PC-9 (cell line): ENCODE results near the gene TNFSF12. TPM values are rescaled to one million over a fixed set of nuclear protein-coding genes. Genes with fewer than 3 reads are reported as not detected.

ENCODE experiments used
- BruUV-seq: library from RNA; stranded (reverse); fragments of 400-500 nt; replicated peaks from 2 replicates; lab custom pipeline; 2021; lab: Mats Ljungman, UMichigan
- CTCF ChIA-PET: fragments of 300-600 bp; sonication (Branson Sonifier 250); formaldehyde crosslinking; loops from one replicate; lab custom pipeline; 2022; ENCODE audit warnings: antibody characterized with exemption; lab: Charles Lee
- POLR2A ChIA-PET: fragments of 300-600 bp; sonication (Branson Sonifier 250); formaldehyde crosslinking; loops from one replicate; lab custom pipeline; 2022; ENCODE audit warnings: antibody characterized with exemption; ENCODE audit not compliant: unreplicated experiment; lab: Charles Lee
- DNase-seq, 2 experiments: peaks; one replicate each; pipeline versions ENCODE4 v3.0.0 to v3.0.0-alpha.2; 2015 to 2022; ENCODE audit warnings: mixed read lengths in 1 of 2
- H2AFZ ChIP-seq: fragments of 200-600 bp; sonication (generic); 2 replicates; pipeline ENCODE4 v1.8.1; 2017; ENCODE audit warnings: antibody characterized with exemption
- H3F3A ChIP-seq: fragments of 200-600 bp; sonication (generic); 2 replicates; pipeline ENCODE4 v1.8.1; 2017; ENCODE audit warnings: antibody characterized with exemption, mild to moderate bottlenecking, low read depth; ENCODE audit not compliant: insufficient read depth
- H3K27ac ChIP-seq: fragments of 200-600 bp; sonication (generic); 2 replicates; pipeline ENCODE4 v1.6.1; 2016; ENCODE audit warnings: mixed run types
- H3K27me3 ChIP-seq: fragments of 200-600 bp; sonication (generic); 2 replicates; pipeline ENCODE4 v1.6.1; 2016; ENCODE audit warnings: low read depth, mixed run types; ENCODE audit not compliant: insufficient read depth
- H3K36me3 ChIP-seq: fragments of 200-600 bp; sonication (generic); 2 replicates; pipeline ENCODE4 v1.6.1; 2016; ENCODE audit warnings: low read depth, mixed run types
- H3K4me1 ChIP-seq: fragments of 200-600 bp; sonication (generic); replicated peaks from 2 replicates; pipeline ENCODE4 v1.6.1; 2016; ENCODE audit warnings: mixed run types; ENCODE audit not compliant: insufficient read depth
- H3K4me2 ChIP-seq: fragments of 200-600 bp; sonication (generic); 2 replicates; pipeline ENCODE4 v1.6.1; 2017; ENCODE audit warnings: mixed run types
- H3K4me3 ChIP-seq: fragments of 200-600 bp; sonication (generic); 2 replicates; pipeline ENCODE4 v1.6.1; 2016; ENCODE audit warnings: mixed run types
- H3K79me2 ChIP-seq: fragments of 200-600 bp; sonication (generic); 2 replicates; pipeline ENCODE4 v1.6.1; 2017; ENCODE audit warnings: low read depth, mixed run types
- H3K9me2 ChIP-seq: fragments of 200-600 bp; sonication (generic); 2 replicates; pipeline ENCODE4 v1.8.1; 2017; ENCODE audit warnings: mild to moderate bottlenecking; ENCODE audit not compliant: insufficient read depth
- H3K9me3 ChIP-seq: fragments of 200-600 bp; sonication (generic); 2 replicates; pipeline ENCODE4 v1.8.1; 2016; ENCODE audit warnings: low read depth; ENCODE audit not compliant: insufficient read depth
- H4K20me1 ChIP-seq: fragments of 200-600 bp; sonication (generic); 2 replicates; pipeline ENCODE4 v1.8.1; 2017; ENCODE audit not compliant: insufficient read depth
- EZH2 ChIP-seq: fragments of 200-600 bp; sonication (generic); IDR thresholded peaks from 2 replicates; pipeline ENCODE4 v1.8.0; 2017; ENCODE audit warnings: antibody characterized with exemption, low read depth
- intact Hi-C: fragments of 100-400 bp; cut with micrococcal nuclease; formaldehyde crosslinking; loops from one replicate; pipeline ENCODE4 v1.10.0; 2022; ENCODE audit not compliant: unreplicated experiment
- total RNA-seq: library from RNA; stranded (reverse); gene quantifications from 2 replicates; pipeline ENCODE4 v1.2.3, GENCODE V29; 2021
- TF ChIP-seq, protein P1 (sequence below): fragments of 200-600 bp; sonication (generic); conservative IDR thresholded peaks from 2 replicates; pipeline ENCODE4 v1.6.1; 2017; ENCODE audit warnings: mixed run types, antibody characterized with exemption, mild to moderate bottlenecking, moderate library complexity

The TNFSF12 gene
- total RNA-seq, 1 experiment from 2014 or later, result 14.3 TPM

DNA sequence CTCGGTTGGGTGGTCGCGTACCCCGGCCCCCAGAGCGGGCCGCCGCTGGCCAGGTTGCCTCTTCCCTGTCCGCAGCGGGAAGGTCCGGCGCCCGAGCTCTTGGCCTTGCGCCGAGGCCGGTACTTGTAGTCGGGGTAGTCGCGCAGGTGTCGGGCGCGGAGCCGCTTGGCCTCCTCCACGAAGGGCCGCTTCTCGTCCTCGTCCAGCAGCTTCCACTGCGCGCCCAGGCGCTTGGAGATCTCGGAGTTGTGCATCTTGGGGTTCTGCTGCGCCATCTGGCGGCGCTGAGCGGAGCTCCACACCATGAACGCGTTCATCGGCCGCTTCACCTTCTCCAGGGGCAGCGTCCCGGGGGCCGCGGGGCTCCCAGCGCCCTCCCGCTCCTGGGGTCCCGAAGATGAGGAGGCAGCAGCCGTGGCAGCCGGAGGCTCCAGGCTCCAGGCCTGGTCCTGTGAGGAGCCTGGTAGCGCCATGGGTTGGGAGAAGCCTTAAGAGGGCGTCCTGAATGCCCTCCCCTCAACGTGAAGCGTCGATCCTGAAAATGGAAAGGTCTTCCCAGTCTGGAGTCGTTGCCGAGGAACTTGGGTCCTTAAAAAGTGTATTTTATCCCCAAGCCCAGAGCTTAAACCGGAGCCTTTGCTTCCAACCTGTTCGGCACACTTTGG, 40.5 kb downstream of the TNFSF12 start:
- POLR2A ChIA-PET, result interaction anchor here (0.5 to 1.5 kb wide), 10 partner anchors 10 to 794 kb away, joined by 3 to 22 read pairs (median 6); partner anchors contain the start of genes CD68, CHRNB1, CTDNEP1 and FXR2

DNA sequence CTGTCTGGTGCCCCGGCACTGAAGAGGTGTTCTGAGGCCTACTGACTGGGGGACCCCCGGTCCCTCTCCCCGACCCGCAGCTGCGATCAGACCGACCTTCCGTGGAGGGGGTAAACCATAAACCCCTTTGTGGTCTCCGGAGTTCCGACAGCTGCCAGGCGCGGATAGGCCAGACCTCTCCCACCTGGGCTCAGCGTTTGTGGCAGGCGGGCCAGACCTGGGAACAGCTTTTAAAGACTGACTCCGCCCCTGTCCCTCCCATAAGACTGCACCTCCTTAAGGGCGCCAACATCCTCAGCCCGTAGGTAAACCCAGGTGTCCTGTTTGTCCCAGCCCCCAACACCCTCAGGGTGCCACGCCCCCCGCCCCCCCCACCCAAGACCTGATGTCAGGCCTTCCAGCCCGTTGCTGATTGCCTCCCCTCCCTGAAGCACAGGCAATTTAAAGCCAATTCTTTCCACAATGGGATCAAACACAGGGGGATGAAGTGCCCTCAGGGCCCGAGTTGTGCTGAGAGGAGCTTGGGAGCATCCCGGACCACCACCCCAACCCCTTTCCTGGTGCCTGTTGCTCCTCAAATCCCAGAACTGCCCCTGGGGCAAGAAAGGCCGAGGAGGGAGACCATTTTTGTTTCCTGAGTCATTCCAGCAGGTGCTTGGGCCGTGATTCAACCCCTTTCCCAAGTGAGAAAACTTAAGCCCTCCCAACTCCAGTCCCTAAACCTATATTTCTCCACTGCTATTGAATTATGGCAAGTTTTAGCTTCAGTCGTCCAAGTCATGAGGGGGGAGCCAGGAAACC, 41.2 kb downstream of the TNFSF12 start, which contains the start of gene SOX15:
TSS of gene SOX15 (minus strand) at position 204 of the 801 bp plus-strand sequence. CDS start 418 bp downstream, outside the sequence.
- Histone ChIP-seq H3K9me3 (no peaks in the 10 kb centered on the region), H3K4me3 (peak within 1 kb of the TSS; percentile 83), H3K27ac (peak within 1 kb of the TSS; percentile 97), H3K27me3 (no peaks in the 10 kb centered on the region), H2AFZ (peak within 1 kb of the TSS; percentile 60; the same call in 1 of the 2 replicates), H3K4me1 (peaks cover 39% of the 10 kb centered on the region), H3F3A (peaks cover 55% of the 10 kb centered on the region), H3K9me2 (no peaks in the 10 kb centered on the region), H4K20me1 (no peaks in the 10 kb centered on the region; the same call in 1 of the 2 replicates), H3K4me2 (peak within 1 kb of the TSS; percentile 91), H3K36me3 (no peaks in the 10 kb centered on the region), H3K79me2 (peaks cover 40% of the 10 kb centered on the region)
- ChIA-PET POLR2A (interaction anchor here (0.5 to 1.4 kb wide), 9 partner anchors 11 to 793 kb away, joined by 3 to 18 read pairs (median 5); partner anchors contain the start of genes CD68, CHRNB1, FXR2 and SAT2), CTCF (interaction anchor here (0.6 to 1.4 kb wide), 14 partner anchors 11 to 450 kb away, joined by 3 to 13 read pairs (median 4); partner anchors contain the start of genes CD68, TMEM256, TP53 and WRAP53)
- TF ChIP-seq, protein P1, sequence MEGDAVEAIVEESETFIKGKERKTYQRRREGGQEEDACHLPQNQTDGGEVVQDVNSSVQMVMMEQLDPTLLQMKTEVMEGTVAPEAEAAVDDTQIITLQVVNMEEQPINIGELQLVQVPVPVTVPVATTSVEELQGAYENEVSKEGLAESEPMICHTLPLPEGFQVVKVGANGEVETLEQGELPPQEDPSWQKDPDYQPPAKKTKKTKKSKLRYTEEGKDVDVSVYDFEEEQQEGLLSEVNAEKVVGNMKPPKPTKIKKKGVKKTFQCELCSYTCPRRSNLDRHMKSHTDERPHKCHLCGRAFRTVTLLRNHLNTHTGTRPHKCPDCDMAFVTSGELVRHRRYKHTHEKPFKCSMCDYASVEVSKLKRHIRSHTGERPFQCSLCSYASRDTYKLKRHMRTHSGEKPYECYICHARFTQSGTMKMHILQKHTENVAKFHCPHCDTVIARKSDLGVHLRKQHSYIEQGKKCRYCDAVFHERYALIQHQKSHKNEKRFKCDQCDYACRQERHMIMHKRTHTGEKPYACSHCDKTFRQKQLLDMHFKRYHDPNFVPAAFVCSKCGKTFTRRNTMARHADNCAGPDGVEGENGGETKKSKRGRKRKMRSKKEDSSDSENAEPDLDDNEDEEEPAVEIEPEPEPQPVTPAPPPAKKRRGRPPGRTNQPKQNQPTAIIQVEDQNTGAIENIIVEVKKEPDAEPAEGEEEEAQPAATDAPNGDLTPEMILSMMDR, result no peak
- no peak for TF ChIP-seq EZH2
- intact Hi-C loops, result loop anchor here (1.0 to 10.0 kb wide), 9 partner anchors 25 to 545 kb away; partner anchors contain the start of genes CHD3, CYB5D1, KCTD11 and NAA38
- DNase-seq, result peak; percentile 83 to 88
- no TSS peak for BruUV-seq

More for the DNA sequence above, 40.5 kb downstream of the TNFSF12 start:
- no peak for TF ChIP-seq EZH2
- TF ChIP-seq, protein P1, result peak; percentile 83
- peaks cover 39% of the 10 kb centered on the region for H3K4me1 ChIP-seq
- H3K27ac ChIP-seq, result peak overlapping the region; percentile 97
- peaks cover 52% of the 10 kb centered on the region for H3F3A ChIP-seq
- intact Hi-C loops, result loop anchor here (1.0 to 10.0 kb wide), 7 partner anchors 28 to 545 kb away; partner anchors contain the start of genes CHD3, CYB5D1, KCTD11 and NAA38
- CTCF ChIA-PET, result interaction anchor here (0.5 to 1.4 kb wide), 13 partner anchors 11 to 450 kb away, joined by 3 to 13 read pairs (median 4); partner anchors contain the start of genes CD68, CHRNB1, TMEM256 and TP53
- BruUV-seq, result TSS peak; percentile 74
- peak overlapping the region; percentile 91 for H3K4me2 ChIP-seq
- H4K20me1 ChIP-seq, result no peaks in the 10 kb centered on the region; the same call in 1 of the 2 replicates
- H3K36me3 ChIP-seq, result no peaks in the 10 kb centered on the region
- no peaks in the 10 kb centered on the region for H3K9me2 ChIP-seq
- H3K27me3 ChIP-seq, result no peaks in the 10 kb centered on the region
- no peaks in the 10 kb centered on the region for H3K9me3 ChIP-seq
- peaks cover 43% of the 10 kb centered on the region for H3K79me2 ChIP-seq
- H2AFZ ChIP-seq, result peak overlapping the region; percentile 60; the same call in 1 of the 2 replicates
- H3K4me3 ChIP-seq, result peak overlapping the region; percentile 83
- DNase-seq, result peak; percentile 72 to 88
